GM19463 (cell line): ENCODE results near the gene KCTD11.
"Not testable (repeated sequence)": the region's sequence is repeated elsewhere in the genome, so short reads cannot be mapped to it uniquely, and the experiment has no call there.

Experiments used
- ATAC-seq: cut with Tn5 transposase; IDR thresholded peaks from one replicate; pipeline ENCODE4 v1.9.1; 2021; ENCODE audit warnings: mild to moderate bottlenecking, moderate library complexity; ENCODE audit not compliant: unreplicated experiment

Gene KCTD11

DNA sequence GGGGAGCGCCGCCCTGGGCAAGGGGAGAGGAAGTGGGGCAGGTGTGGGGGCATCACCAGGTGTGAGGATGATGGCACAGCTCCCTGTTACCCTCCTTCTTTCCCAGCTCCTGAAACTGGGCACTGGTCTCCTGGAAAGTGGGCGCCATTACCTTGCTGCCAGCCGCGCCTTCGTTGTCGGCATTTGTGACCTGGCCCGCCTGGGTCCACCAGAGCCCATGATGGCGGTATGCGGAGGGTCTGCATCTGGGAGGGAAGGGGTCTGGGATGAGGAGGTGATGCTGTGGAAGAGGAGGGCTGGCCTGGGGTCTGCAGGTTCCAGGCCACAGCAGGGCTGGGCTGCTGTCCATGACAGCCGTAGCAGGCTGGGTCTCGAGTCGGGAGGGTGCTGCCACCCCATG is 10.1 kb upstream of the KCTD11 start:
- ATAC-seq, result no peak

GRCh38 chr17:7343250-7343649 is 8.7 kb upstream of the KCTD11 start:
- no peak for ATAC-seq

DNA sequence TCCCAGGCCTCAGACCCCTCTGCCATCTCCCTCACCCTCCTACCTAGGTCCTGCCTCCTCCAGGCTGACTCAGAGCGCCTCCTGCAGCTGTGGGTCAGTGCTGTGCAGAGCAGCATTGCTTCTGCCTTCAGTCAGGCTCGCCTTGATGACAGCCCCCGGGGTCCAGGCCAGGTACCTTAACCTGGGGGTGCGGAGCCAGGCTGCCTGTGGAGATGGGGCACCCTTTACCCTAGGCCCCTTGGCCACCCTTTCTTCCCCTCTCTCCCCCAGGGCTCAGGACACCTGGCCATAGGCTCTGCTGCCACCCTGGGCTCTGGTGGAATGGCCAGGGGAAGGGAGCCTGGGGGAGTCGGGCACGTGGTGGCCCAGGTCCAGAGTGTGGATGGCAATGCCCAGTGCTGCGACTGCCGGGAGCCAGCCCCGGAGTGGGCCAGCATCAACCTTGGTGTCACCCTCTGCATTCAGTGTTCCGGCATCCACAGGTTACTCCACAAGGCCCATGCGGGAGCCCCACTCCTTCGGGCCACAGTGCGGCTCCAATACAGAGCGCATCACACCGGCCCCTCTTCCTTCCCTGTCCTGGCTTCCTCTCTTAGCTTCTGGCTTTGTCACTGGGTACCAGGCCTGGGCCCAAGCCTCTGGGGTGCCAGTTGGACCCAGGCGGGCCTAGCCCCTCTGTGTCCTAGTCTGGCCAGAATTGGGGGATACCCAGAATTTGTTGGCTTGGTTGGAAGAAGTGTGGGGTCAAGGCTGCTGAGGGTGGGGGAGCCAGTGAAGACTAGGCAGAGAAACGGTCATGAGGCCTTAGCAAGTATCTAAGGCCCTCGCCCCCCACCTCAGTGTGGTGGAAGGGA is 5.0 kb upstream of the KCTD11 start:
- no peak for ATAC-seq

GRCh38 chr17:7347630-7348477 is 4.1 kb upstream of the KCTD11 start:
- no peak for ATAC-seq

DNA sequence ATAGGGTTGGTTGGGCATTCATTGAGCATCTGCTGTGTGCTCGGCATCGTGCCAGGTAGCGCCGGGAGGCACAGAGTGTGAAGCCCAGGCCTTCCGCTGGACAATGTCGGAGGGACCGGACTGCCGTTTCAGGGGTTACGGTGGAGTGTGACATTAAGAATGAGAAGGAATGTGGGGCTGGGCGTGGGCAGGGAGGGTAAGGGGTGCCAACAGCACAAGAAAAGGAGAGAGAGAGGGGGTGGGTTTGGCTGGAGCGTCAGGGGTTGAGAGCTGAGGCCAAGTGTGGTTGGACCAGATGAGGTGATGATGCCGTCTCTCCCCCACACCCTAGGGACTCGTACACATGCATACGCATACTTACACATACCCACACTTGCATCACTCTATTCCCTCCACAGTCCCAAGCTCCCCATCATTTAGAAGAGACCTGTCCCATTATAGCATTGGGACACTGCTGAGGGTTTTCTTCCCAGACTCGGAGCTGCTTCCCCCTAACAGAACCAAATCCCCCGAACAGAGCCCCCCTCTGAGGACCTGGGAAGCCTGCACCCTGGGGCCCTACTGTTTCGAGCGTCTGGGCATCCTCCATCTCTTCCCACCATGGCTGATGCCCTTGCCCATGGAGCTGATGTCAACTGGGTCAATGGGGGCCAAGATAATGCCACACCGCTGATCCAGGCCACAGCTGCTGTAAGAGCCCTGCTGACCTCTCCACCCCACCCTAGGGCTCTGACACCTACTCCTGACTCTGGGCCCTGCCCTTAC is 3.3 kb upstream of the KCTD11 start:
- no peak for ATAC-seq

DNA sequence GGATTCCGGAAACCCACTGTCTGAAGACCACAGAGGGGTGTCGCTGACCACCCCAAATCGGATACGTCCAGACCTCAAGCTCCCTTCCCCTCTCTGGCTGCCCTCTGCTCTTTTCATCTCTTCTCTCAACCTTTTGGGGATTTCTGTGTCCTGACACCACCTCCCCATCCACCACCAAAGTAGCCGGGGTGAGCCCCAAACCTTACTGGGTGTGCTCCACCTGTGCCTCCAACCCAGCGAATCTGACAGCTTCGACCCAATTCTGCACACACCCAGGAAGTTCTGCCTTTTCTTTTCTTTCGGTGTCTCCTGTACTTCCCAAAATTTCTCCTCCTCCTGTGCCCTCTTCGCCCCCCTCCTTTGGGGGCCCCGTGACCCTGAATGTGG is 534 bp downstream of the KCTD11 start:
- no peak for ATAC-seq

GRCh38 chr17:7352910-7353635 is 1.1 kb downstream of the KCTD11 start:
- no peak for ATAC-seq

- ATAC-seq, result no peak
These were observed 2.4 kb downstream of the KCTD11 start for GRCh38 chr17:7354262-7354843.

DNA sequence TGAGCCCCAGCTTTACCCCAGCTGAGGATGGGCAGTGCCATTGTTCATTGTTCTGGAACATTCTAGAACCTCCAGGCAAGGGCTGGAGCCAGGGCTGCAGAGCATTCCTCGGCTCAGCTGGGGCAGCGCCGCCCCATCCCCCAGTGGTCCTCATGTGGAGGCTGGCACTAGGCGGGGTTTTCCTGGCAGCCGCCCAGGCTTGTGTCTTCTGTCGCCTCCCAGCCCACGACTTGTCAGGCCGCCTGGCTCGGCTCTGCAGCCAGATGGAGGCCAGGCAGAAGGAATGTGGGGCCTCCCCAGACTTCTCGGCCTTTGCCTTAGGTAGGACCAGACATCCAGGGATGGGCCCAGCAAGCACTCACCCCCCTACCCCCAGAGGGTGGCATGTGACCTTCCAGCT is 3.1 kb downstream of the KCTD11 start, which contains the start of gene TMEM95:
TMEM95 (plus strand) TSS at position 104 of the 400 bp plus-strand sequence; CDS start at position 153, 49 bp downstream.
- no peak for ATAC-seq

- ATAC-seq, result no peak
These were observed 3.6 kb downstream of the KCTD11 start for GRCh38 chr17:7355573-7355972.

- ATAC-seq, result no peak
These were observed 4.1 kb downstream of the KCTD11 start for GRCh38 chr17:7356072-7356549.

- no peak for ATAC-seq
These were observed 4.8 kb downstream of the KCTD11 start for GRCh38 chr17:7356756-7357155.

- no peak for ATAC-seq
These were observed 5.4 kb downstream of the KCTD11 start for GRCh38 chr17:7357381-7357780.

- ATAC-seq, result no peak
These were observed 9.9 kb downstream of the KCTD11 start for GRCh38 chr17:7361906-7362305.

- no peak for ATAC-seq
These were observed 11.3 kb downstream of the KCTD11 start for GRCh38 chr17:7363311-7363710.

DNA sequence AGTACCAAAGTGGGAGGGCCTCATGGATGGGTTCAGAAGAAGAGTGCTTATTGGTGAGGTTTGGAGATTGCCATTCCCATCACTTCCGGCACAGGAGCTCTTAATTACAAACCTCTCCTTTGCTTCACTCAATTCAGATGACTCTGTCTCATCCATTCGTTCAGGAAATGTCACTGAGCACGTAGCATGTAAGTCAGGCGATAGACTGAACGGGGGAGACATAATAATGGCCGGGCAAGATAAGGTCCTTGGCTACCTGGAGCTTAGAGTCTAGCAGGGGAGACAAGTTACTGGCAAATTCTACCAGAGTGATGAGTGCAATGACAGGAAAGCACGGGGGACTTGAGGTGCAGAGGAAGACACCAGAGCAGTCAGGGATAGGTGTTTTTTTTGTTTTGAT is 14.0 kb downstream of the KCTD11 start:
- ATAC-seq, result not testable (repeated sequence)

DNA sequence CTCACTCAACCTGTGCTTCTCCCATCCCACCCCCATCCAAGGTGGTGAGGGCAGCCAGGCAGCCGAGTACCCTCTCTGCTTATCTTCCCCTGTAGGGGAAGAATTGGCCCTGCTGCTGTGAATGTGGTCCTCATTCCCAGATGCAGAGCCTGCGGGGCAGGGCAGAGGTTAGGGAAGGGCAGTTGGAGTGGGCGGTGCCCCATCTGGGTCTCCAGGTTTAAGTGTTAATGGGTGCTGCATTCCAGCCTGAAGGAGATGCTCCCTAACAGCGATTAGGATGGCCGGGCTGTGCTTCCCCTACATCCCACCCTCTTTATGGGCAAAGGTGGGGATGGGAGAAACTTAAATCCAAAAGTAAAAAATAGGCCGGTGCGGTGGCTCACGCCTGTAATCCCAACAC is 15.1 kb downstream of the KCTD11 start:
- ATAC-seq, result no peak

- ATAC-seq, result no peak
These were observed 16.1 kb downstream of the KCTD11 start for GRCh38 chr17:7367918-7368598.

DNA sequence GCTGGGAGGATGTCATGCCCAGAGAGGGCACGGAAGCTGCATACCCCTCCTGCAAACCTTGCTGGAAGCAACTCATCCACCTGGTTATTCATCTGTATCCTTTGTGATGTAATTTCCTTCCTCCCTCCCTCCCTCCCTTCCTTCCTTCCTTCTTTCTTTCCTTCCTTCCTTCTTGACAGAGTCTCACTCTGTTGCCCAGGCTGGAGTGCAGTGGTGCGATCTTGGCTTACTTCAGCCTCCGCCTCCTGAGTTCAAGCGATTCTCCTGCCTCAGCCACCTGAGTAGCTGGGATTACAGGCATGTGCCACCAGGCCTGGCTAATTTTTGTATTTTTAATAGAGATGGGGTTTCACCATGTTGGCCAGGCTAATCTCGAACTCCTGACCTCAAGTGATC is 16.6 kb downstream of the KCTD11 start:
- not testable (repeated sequence) for ATAC-seq
